Pons (tissue), 1 donor: Measurements from ENCODE around the gene ZIC1.
A peak's percentile ranks its signal among the peaks of the same experiment; 100 is the strongest.

ENCODE experiments used
- DNase-seq: peaks from one replicate; pipeline ENCODE4 v3.0.0-alpha.2; 2016; ENCODE audit warnings: low spot score

Gene ZIC1

GRCh38 chr3:147410116-147410525, 956 bp downstream of the ZIC1 start:
- DNase-seq = no peak

GRCh38 chr3:147410526-147411237, 1.5 kb downstream of the ZIC1 start:
- no peak for DNase-seq

GRCh38 chr3:147411238-147411814, 2.2 kb downstream of the ZIC1 start:
- DNase-seq = no peak

- DNase-seq = no peak
Observed at GRCh38 chr3:147411815-147412241, 2.7 kb downstream of the ZIC1 start.

- DNase-seq = no peak
Observed at GRCh38 chr3:147412261-147412916, 3.2 kb downstream of the ZIC1 start.

- no peak for DNase-seq
Observed at GRCh38 chr3:147412917-147413685, 3.9 kb downstream of the ZIC1 start.

GRCh38 chr3:147413686-147414389, 4.7 kb downstream of the ZIC1 start:
- no peak for DNase-seq

- no peak for DNase-seq
Observed at GRCh38 chr3:147414390-147415138, 5.4 kb downstream of the ZIC1 start.

GRCh38 chr3:147415286-147415685, 6.1 kb downstream of the ZIC1 start:
- DNase-seq = no peak

GRCh38 chr3:147415874-147416273, 6.7 kb downstream of the ZIC1 start:
- no peak for DNase-seq

- DNase-seq = no peak
Observed at GRCh38 chr3:147416931-147417330, 7.8 kb downstream of the ZIC1 start.

GRCh38 chr3:147417551-147418295, 8.6 kb downstream of the ZIC1 start:
- DNase-seq = no peak

GRCh38 chr3:147418371-147418781, 9.2 kb downstream of the ZIC1 start:
- no peak for DNase-seq

- DNase-seq = peak; percentile 81
Observed at GRCh38 chr3:147418808-147419701, 9.9 kb downstream of the ZIC1 start.

GRCh38 chr3:147419781-147420224, 10.6 kb downstream of the ZIC1 start:
- DNase-seq = no peak

- DNase-seq = no peak
Observed at GRCh38 chr3:147420353-147421183, 11.4 kb downstream of the ZIC1 start.

- no peak for DNase-seq
Observed at GRCh38 chr3:147421184-147421912, 12.2 kb downstream of the ZIC1 start.

- no peak for DNase-seq
Observed at GRCh38 chr3:147422196-147422595, 13.0 kb downstream of the ZIC1 start.
